ENCODE measurements around the gene ANKS1B.

ANKS1B gene

DNA sequence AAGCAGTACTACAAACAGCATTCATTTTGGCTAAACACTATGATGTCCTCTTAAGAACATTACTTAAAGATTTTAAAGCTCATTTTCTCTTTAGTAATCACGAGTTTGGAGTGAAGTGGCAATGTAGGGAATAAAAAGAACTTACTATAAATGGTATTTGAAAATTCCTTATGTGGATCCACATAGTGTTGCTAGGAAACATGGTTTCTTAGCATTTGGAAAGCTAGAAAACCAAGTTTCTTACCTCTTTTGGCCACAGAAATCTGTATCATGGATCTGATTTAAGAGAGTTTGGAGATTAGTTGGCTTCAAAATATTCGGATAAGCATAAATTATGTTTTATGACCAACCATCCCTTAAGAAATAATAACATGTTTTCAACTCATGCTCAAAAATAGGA is 674.9 kb downstream of the ANKS1B start:
- TF ChIP-seq, protein P1, sequence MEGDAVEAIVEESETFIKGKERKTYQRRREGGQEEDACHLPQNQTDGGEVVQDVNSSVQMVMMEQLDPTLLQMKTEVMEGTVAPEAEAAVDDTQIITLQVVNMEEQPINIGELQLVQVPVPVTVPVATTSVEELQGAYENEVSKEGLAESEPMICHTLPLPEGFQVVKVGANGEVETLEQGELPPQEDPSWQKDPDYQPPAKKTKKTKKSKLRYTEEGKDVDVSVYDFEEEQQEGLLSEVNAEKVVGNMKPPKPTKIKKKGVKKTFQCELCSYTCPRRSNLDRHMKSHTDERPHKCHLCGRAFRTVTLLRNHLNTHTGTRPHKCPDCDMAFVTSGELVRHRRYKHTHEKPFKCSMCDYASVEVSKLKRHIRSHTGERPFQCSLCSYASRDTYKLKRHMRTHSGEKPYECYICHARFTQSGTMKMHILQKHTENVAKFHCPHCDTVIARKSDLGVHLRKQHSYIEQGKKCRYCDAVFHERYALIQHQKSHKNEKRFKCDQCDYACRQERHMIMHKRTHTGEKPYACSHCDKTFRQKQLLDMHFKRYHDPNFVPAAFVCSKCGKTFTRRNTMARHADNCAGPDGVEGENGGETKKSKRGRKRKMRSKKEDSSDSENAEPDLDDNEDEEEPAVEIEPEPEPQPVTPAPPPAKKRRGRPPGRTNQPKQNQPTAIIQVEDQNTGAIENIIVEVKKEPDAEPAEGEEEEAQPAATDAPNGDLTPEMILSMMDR (IDR thresholded peaks at IDR 0.05), result no peak

DNA sequence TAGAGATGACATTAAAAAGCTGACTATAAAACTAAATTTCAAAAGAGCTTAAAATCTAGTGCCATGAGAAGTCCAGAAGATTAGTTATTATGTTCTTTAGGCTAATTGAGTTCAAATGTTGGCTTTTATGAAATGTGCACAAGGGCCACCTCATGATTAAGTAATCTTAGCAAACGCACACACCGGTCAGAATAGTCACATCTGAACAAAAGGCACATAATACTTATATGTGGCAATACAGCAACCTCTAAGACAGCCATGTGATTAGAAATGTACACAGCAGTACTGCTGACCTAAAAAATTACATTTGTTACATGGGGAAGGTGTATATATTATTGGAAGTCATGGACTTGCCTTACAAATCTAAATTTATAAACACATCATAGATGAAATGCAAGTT is 681.9 kb downstream of the ANKS1B start:
- TF ChIP-seq, protein P1 (IDR thresholded peaks at IDR 0.05), result no peak

DNA sequence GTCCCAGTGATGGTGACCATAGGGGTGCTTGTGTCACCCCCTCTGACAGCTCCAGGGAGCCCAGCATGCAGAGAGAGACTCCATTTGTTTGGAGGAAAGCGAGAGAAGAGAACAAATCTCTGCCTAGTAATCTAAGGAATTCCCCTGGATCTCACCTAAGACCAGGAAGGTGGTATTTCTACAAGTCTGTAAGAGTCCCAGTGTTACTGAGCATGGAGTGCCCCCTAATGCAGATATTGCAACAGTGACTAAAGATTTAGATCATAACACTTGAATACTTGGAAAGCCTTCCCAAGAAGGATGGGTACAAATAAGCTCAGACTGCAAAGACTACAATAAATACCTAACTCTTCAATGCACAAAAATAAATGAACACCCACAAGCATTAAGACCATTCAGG is 697.6 kb downstream of the ANKS1B start:
- TF ChIP-seq, protein P1 (IDR thresholded peaks at IDR 0.05), result no peak

DNA sequence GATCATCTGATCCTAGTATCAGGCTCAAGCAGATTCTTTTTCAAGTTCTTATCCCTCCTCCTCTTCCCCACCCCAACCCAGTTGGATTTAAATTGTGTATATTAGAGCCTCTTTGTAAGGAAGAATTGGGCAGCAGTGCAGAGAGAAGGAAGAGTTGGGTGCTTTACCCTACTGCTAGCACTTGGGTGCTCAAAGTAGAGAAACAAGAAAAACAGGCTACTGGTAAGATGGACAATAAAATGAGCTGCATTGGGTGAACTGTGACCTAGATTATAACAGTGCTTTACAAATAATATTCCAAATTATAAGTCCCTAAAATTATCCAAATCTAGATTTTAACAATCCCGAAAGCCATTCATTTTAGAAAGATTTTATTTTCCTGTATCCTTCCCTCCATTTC is 700.6 kb downstream of the ANKS1B start:
- TF ChIP-seq, protein P1 (IDR thresholded peaks at IDR 0.05), result no peak

DNA sequence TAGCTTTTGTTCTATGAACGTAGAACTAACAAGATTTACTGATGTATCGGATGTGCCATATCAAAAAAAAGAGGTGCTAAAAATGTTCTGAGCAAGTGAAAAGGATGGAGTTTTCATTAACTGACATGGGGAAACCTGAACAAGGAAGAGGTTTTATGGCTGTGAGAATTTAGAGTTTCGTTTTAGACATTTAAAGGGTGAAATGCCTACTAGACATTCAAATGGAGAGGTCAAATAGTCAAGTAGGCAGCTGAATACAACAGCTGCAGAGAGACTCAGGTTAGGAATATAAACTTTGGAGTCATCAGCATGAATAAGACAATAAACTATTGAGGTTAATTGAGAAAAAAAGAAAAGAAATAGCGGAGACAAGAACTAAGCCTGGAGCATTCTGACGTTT is 702.1 kb downstream of the ANKS1B start:
- TF ChIP-seq, protein P1 (IDR thresholded peaks at IDR 0.05), result no peak

DNA sequence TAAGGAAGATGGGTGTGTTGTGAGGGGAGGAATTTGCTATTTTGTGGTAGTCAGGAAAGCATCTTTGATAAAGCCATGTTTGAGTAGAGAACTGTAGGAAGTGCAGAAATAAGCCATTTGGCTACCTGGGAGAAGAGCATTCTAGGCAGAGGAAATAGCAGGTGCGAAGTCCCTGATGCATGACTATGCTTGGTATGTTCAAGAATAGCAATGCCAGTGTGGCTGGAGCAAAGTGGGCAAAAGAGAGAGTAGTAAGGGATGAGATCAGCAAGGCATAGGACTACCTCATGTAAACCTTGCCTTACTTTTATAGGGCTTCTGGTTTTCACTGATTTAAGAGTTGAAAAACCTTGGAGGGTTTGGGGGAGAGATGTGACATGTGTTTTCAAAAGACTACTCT is 702.6 kb downstream of the ANKS1B start:
- TF ChIP-seq, protein P1 (IDR thresholded peaks at IDR 0.05), result no peak

DNA sequence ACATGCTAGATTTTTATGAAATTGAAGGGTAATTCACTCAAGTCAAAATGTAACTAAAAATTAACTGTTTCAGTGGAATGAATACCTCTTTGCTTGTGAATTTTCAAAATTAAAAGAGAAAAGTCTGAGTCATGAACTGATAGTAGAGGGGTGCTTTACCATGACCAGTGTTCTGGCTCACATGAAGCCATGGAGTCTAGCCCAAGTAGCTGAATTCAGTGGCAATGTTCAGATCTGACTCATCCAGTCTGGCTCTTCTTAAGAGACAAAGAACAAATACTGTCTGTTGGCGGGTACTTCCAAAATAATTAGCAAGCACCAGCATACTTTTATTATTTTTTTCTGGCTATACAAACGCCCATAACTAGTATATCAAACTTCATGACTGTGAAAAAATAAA is 703.5 kb downstream of the ANKS1B start:
- TF ChIP-seq, protein P1 (IDR thresholded peaks at IDR 0.05), result no peak

DNA sequence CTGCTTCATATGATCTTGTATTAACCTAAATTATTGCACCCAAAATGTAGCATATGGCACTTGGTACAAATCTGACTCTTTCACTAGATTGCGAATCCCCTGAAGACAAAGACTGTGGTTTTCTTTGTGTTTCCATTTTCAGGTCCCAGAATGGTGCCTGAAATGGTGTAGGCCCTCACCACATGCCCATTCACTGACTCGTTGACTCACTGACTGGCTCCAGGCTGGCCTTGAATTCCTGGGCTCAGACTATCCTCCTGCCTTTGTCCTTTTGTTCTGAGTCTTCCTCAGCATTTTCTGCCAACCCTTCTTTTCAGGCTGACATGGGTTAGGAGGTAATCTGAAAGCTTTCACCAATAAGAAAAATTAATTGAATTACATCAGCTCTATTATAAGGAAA is 705.8 kb downstream of the ANKS1B start:
- TF ChIP-seq, protein P1 (IDR thresholded peaks at IDR 0.05), result no peak
